Amygdala (tissue), 56 donors: ENCODE measurements around the gene LILRB4.
"Not testable (repeated sequence)": the region's sequence is repeated elsewhere in the genome, so short reads cannot be mapped to it uniquely, and the experiment has no call there.

ENCODE experiments used
- DNase-seq, 56 donors: peaks; one replicate each; lab custom pipeline; 2025; lab: John Stamatoyannopoulos, UW

Gene LILRB4

GRCh38 chr19:54691582-54692297 is 29.0 kb downstream of the LILRB4 start:
- DNase-seq, result no peak

GRCh38 chr19:54692298-54692615 is 29.5 kb downstream of the LILRB4 start:
- DNase-seq, result no peak

- no peak for DNase-seq
Measured at GRCh38 chr19:54694648-54695047, 31.9 kb downstream of the LILRB4 start.

GRCh38 chr19:54696117-54696548 is 33.3 kb downstream of the LILRB4 start:
- no peak for DNase-seq

- no peak for DNase-seq
Measured at GRCh38 chr19:54696766-54697165, 34.0 kb downstream of the LILRB4 start.

GRCh38 chr19:54697716-54698115 is 34.9 kb downstream of the LILRB4 start:
- not testable (repeated sequence) for DNase-seq

GRCh38 chr19:54704928-54705327 is 42.1 kb downstream of the LILRB4 start:
- no peak for DNase-seq

GRCh38 chr19:54707962-54708361 is 45.2 kb downstream of the LILRB4 start:
- no peak for DNase-seq

GRCh38 chr19:54708781-54709180 is 46.0 kb downstream of the LILRB4 start:
- DNase-seq, result no peak

GRCh38 chr19:54709212-54709948 is 46.6 kb downstream of the LILRB4 start:
- no peak for DNase-seq

- not testable (repeated sequence) for DNase-seq
Measured at GRCh38 chr19:54709956-54710355, 47.2 kb downstream of the LILRB4 start.
